ENCODE measurements around the gene CDRT15.

GRCh38 chr17:14245629-14246028, 9.0 kb upstream of the CDRT15 start:
- no peak for TF ChIP-seq EZH2 (IDR thresholded peaks at IDR 0.05; ENCODE audit: low read length, unreplicated experiment)
- no peak for TF ChIP-seq CTCF (conservative IDR thresholded peaks at IDR 0.05; ENCODE audit: low read depth, low read length)
